IMR-90 (cell line): ENCODE measurements around the gene PIK3C2B. TPM values are rescaled to one million over a fixed set of nuclear protein-coding genes. Genes with fewer than 3 reads are reported as not detected.

Experiments
- ATAC-seq: fragments of 200-7000 bp; cut with Tn5 transposase; 2 replicates; pipeline ENCODE4 v1.9.1; 2020; ENCODE audit warnings: low read depth, mild to moderate bottlenecking, moderate library complexity
- BruUV-seq: library from RNA; stranded (reverse); fragments of 400-500 nt; replicated peaks from 2 replicates; lab custom pipeline; 2021; lab: Mats Ljungman, UMichigan
- CTCF ChIA-PET: fragments of 300-600 bp; formaldehyde crosslinking; extraction: SDS; loops from one replicate; lab custom pipeline; 2021; ENCODE audit warnings: antibody characterized with exemption; lab: Yijun Ruan, JAX
- POLR2A ChIA-PET: fragments of 300-600 bp; sonication (Branson Sonifier 250); formaldehyde crosslinking; loops from one replicate; lab custom pipeline; 2022; ENCODE audit warnings: antibody characterized with exemption; ENCODE audit not compliant: unreplicated experiment; lab: Charles Lee
- DNase-seq: peaks from one replicate; pipeline ENCODE4 v3.0.0; 2013
- H2AFZ ChIP-seq: replicated peaks from 2 replicates; pipeline ENCODE3; 2013; ENCODE audit warnings: low read length, mild to moderate bottlenecking; ENCODE audit not compliant: poor library complexity
- H2AK5ac ChIP-seq: 2 replicates; pipeline ENCODE4 v1.6.1; 2013; ENCODE audit warnings: low read depth, low read length, inconsistent platforms
- H2AK9ac ChIP-seq: replicated peaks from 2 replicates; pipeline ENCODE3; 2013; ENCODE audit warnings: mild to moderate bottlenecking, low read depth, low read length, moderate library complexity; ENCODE audit not compliant: poor library complexity
- H2BK120ac ChIP-seq: 2 replicates; pipeline ENCODE4 v1.6.1; 2013; ENCODE audit warnings: low read depth, low read length, inconsistent platforms
- H2BK15ac ChIP-seq: 3 replicates; pipeline ENCODE4 v1.6.1; 2013; ENCODE audit warnings: low read depth, low read length, inconsistent platforms
- H2BK20ac ChIP-seq: 2 replicates; pipeline ENCODE4 v1.6.1; 2013; ENCODE audit warnings: low read depth, mild to moderate bottlenecking, inconsistent platforms, low read length, moderate library complexity
- H2BK5ac ChIP-seq: 2 replicates; pipeline ENCODE4 v1.6.1; 2013; ENCODE audit warnings: mild to moderate bottlenecking, low read depth, low read length, inconsistent platforms; ENCODE audit not compliant: poor library complexity, severe bottlenecking
- H3K14ac ChIP-seq: replicated peaks from 2 replicates; pipeline ENCODE4 v1.6.1; 2013; ENCODE audit warnings: low read depth, low read length, inconsistent platforms
- H3K18ac ChIP-seq: 2 replicates; pipeline ENCODE4 v1.6.1; 2013; ENCODE audit warnings: low read depth, low read length, control low read depth
- H3K23ac ChIP-seq: 2 replicates; pipeline ENCODE4 v1.6.1; 2013; ENCODE audit warnings: low read depth, low read length, inconsistent platforms
- H3K27ac ChIP-seq: 2 replicates; pipeline ENCODE4 v1.5.1; 2013; ENCODE audit warnings: mild to moderate bottlenecking, control low read depth, low read length; ENCODE audit not compliant: insufficient read depth
- H3K27me3 ChIP-seq: 2 replicates; pipeline ENCODE4 v1.6.1; 2013; ENCODE audit warnings: low read length; ENCODE audit not compliant: control insufficient read depth, insufficient read depth
- H3K36me3 ChIP-seq: 2 replicates; pipeline ENCODE4 v1.6.1; 2013; ENCODE audit warnings: low read length, mixed read lengths; ENCODE audit not compliant: control insufficient read depth, insufficient read depth
- H3K4ac ChIP-seq: 2 replicates; pipeline ENCODE4 v1.6.1; 2013; ENCODE audit warnings: low read depth, low read length, inconsistent platforms
- H3K4me1 ChIP-seq: 2 replicates; pipeline ENCODE4 v1.6.1; 2013; ENCODE audit warnings: low read length, mixed read lengths; ENCODE audit not compliant: control insufficient read depth, insufficient read depth
- H3K4me2 ChIP-seq: 2 replicates; pipeline ENCODE4 v1.6.1; 2013; ENCODE audit warnings: low read depth, mild to moderate bottlenecking, control low read depth, low read length, moderate library complexity
- H3K4me3 ChIP-seq: 2 replicates; pipeline ENCODE4 v1.5.1; 2013; ENCODE audit warnings: low read depth, mild to moderate bottlenecking, control low read depth, low read length, moderate library complexity; ENCODE audit not compliant: insufficient read depth
- H3K56ac ChIP-seq: 2 replicates; pipeline ENCODE4 v1.6.1; 2013; ENCODE audit warnings: low read length, inconsistent platforms; ENCODE audit not compliant: insufficient read depth; ENCODE audit errors: extremely low read depth
- H3K79me1 ChIP-seq, 2 experiments: 2 replicates each; pipeline ENCODE4 v1.6.1; 2013; ENCODE audit warnings: low read length in 2 of 2, inconsistent platforms in 1 of 2, low read depth in 1 of 2
- H3K9ac ChIP-seq: 2 replicates; pipeline ENCODE4 v1.6.1; 2013; ENCODE audit warnings: low read depth, low read length, control low read depth
- H3K9me1 ChIP-seq: 2 replicates; pipeline ENCODE4 v1.6.1; 2013; ENCODE audit warnings: low read length, inconsistent platforms; ENCODE audit not compliant: insufficient read depth
- H3K9me3 ChIP-seq: 2 replicates; pipeline ENCODE4 v1.6.1; 2013; ENCODE audit warnings: low read length; ENCODE audit not compliant: control insufficient read depth, insufficient read depth
- H4K20me1 ChIP-seq: 2 replicates; pipeline ENCODE4 v1.6.1; 2013; ENCODE audit warnings: low read length, inconsistent platforms; ENCODE audit not compliant: insufficient read depth
- H4K5ac ChIP-seq: 2 replicates; pipeline ENCODE4 v1.6.1; 2013; ENCODE audit warnings: mild to moderate bottlenecking, low read depth, low read length, control low read depth
- H4K8ac ChIP-seq, 2 experiments: 2 replicates each; pipeline ENCODE4 v1.6.1; 2013; ENCODE audit warnings: low read depth in 2 of 2, low read length in 2 of 2, control low read depth in 1 of 2, inconsistent platforms in 1 of 2
- H4K91ac ChIP-seq: 2 replicates; pipeline ENCODE4 v1.6.1; 2013; ENCODE audit warnings: low read depth, low read length, inconsistent platforms; ENCODE audit not compliant: insufficient read depth
- BHLHE40 ChIP-seq: fragments of 150-350 bp; IDR thresholded peaks from 2 replicates; pipeline ENCODE4 v1.6.1; 2016; ENCODE audit warnings: mild to moderate bottlenecking, low read depth, low read length
- CEBPB ChIP-seq: IDR thresholded peaks from 2 replicates; pipeline ENCODE4 v1.6.1; 2012; ENCODE audit warnings: low read depth, low read length, improper control_type of control experiment
- CHD1 ChIP-seq: IDR thresholded peaks from 2 replicates; pipeline ENCODE4 v1.6.1; 2012; ENCODE audit warnings: low read depth, low read length, improper control_type of control experiment
- CTCF ChIP-seq: conservative IDR thresholded peaks from 2 replicates; pipeline ENCODE4 v1.5.1; 2012; ENCODE audit warnings: mild to moderate bottlenecking, low read depth, low read length, improper control_type of control experiment
- FOS ChIP-seq: fragments of 150-350 bp; IDR thresholded peaks from 2 replicates; pipeline ENCODE4 v1.6.1; 2016; ENCODE audit warnings: low read depth, low read length
- MAFK ChIP-seq: IDR thresholded peaks from 2 replicates; pipeline ENCODE4 v1.6.1; 2012; ENCODE audit warnings: low read depth, low read length, improper control_type of control experiment
- MAZ ChIP-seq: IDR thresholded peaks from 2 replicates; pipeline ENCODE4 v1.6.1; 2012; ENCODE audit warnings: low read depth, mild to moderate bottlenecking, low read length, improper control_type of control experiment, moderate library complexity, borderline replicate concordance
- MXI1 ChIP-seq: IDR thresholded peaks from 2 replicates; pipeline ENCODE4 v1.6.1; 2012; ENCODE audit warnings: low read depth, mild to moderate bottlenecking, low read length, moderate library complexity, borderline replicate concordance
- NFE2L2 ChIP-seq: fragments of 150-350 bp; IDR thresholded peaks from 2 replicates; pipeline ENCODE4 v1.6.1; 2016; ENCODE audit warnings: low read depth, mild to moderate bottlenecking, low read length
- POLR2A ChIP-seq: IDR thresholded peaks from 2 replicates; pipeline ENCODE4 v1.6.1; 2012; ENCODE audit warnings: mild to moderate bottlenecking, low read depth, low read length
- RCOR1 ChIP-seq: IDR thresholded peaks from 2 replicates; pipeline ENCODE4 v1.6.1; 2012; ENCODE audit warnings: mild to moderate bottlenecking, low read length, improper control_type of control experiment; ENCODE audit not compliant: insufficient replicate concordance
- WGBS, 2 experiments: methylation state at CpG; one replicate each; pipeline versions ENCODE4 v1.1.5 to v1.1.7; 2013; ENCODE audit warnings: missing lambda C conversion rate in 2 of 2; ENCODE audit not compliant: insufficient read length in 1 of 2; ENCODE audit errors: extremely low coverage in 2 of 2; 5-methylcytosine and 5-hydroxymethylcytosine counted together
- dilution Hi-C: fragments of 300-500 bp; cut with HindIII; formaldehyde crosslinking; loops from one replicate; pipeline ENCODE4 v1.14.3; 2018; ENCODE audit warnings: low sequenced_read_pairs; ENCODE audit not compliant: unreplicated experiment
- in situ Hi-C: fragments of 300-500 bp; cut with MboI; formaldehyde crosslinking; loops from 3 replicates; pipeline ENCODE4 v1.14.3; 2019; ENCODE audit warnings: low sequenced_read_pairs, inconsistent platforms, mixed read lengths
- intact Hi-C: fragments of 100-400 bp; cut with micrococcal nuclease; formaldehyde crosslinking; loops from 2 replicates; pipeline ENCODE4 v1.10.0; 2022
- polyA plus RNA-seq, 3 experiments: library from polyadenylated mRNA; depleted of rRNA; stranded (reverse); fragments of >200 nt; gene quantifications; 2 replicates each; pipeline ENCODE4 v1.2.3, GENCODE V29; 2012; ENCODE audit warnings: low replicate concordance in 1 of 3
- total RNA-seq: library from RNA; depleted of rRNA; stranded (reverse); fragments of >200 nt; gene quantifications from 2 replicates; pipeline ENCODE4 v1.2.3, GENCODE V29; 2012

Gene PIK3C2B
- total and polyA plus RNA-seq, 2 of the 4 experiments (the other 2 are of a cell fraction): 1.1 to 2.9 TPM

- Histone ChIP-seq H3K4me3 (no peak overlapping the region), H2AK5ac (no peak overlapping the region), H4K91ac (no peak overlapping the region), H3K56ac (no peak overlapping the region), H3K9ac (no peak overlapping the region), H3K9me3 (peaks cover 6% of the 10 kb centered on the region; the same call in 1 of the 2 replicates), H4K5ac (no peak overlapping the region), H3K14ac (no peak overlapping the region), H3K18ac (no peak overlapping the region), H2BK15ac (no peak overlapping the region), H3K27me3 (no peaks in the 10 kb centered on the region), H2AK9ac (no peak overlapping the region), H2BK20ac (no peak overlapping the region), H3K4me1 (no peaks in the 10 kb centered on the region), H4K8ac (no peak overlapping the region; a peak in 1 of 4 replicates), H3K27ac (no peak overlapping the region), H3K4me2 (no peak overlapping the region), H3K79me1 (peaks cover 23 to 55% of the 10 kb centered on the region in 2 experiments), H3K36me3 (peaks cover 38% of the 10 kb centered on the region), H3K23ac (no peak overlapping the region), H2AFZ (no peak overlapping the region), H3K4ac (no peak overlapping the region), H3K9me1 (peaks cover 6% of the 10 kb centered on the region; the same call in 1 of the 2 replicates), H4K20me1 (peaks cover 41% of the 10 kb centered on the region), H2BK120ac (no peak overlapping the region), H2BK5ac (peak overlapping the region; percentile 34)
- in situ Hi-C loops: no loop called here
- ATAC-seq: no peak
- WGBS, 2 experiments: no CpG with 5 or more reads among the region's 3 CpGs
- BruUV-seq: no TSS peak
- ChIA-PET CTCF (interaction anchor here (1.3 kb wide), 1 partner anchor 9 kb away, joined by 3 read pairs; the partner anchor contains the start of gene MDM4), POLR2A (no interaction called here)
- no peak for TF ChIP-seq MXI1
- no peak for TF ChIP-seq NFE2L2
- no peak for TF ChIP-seq CEBPB
- TF ChIP-seq CTCF: no peak
- no peak for TF ChIP-seq FOS
- no peak for TF ChIP-seq MAZ
- no peak for TF ChIP-seq POLR2A
- no peak for TF ChIP-seq MAFK
- no peak for TF ChIP-seq CHD1
- no peak for TF ChIP-seq RCOR1
- TF ChIP-seq BHLHE40: no peak
- no peak for DNase-seq
- intact Hi-C loops: no loop called here
- dilution Hi-C loops: no loop called here
These were observed 30.4 kb upstream of the PIK3C2B start for GRCh38 chr1:204524986-204525385.
